ENCODE data around the gene YIF1A.

YIF1A gene

DNA sequence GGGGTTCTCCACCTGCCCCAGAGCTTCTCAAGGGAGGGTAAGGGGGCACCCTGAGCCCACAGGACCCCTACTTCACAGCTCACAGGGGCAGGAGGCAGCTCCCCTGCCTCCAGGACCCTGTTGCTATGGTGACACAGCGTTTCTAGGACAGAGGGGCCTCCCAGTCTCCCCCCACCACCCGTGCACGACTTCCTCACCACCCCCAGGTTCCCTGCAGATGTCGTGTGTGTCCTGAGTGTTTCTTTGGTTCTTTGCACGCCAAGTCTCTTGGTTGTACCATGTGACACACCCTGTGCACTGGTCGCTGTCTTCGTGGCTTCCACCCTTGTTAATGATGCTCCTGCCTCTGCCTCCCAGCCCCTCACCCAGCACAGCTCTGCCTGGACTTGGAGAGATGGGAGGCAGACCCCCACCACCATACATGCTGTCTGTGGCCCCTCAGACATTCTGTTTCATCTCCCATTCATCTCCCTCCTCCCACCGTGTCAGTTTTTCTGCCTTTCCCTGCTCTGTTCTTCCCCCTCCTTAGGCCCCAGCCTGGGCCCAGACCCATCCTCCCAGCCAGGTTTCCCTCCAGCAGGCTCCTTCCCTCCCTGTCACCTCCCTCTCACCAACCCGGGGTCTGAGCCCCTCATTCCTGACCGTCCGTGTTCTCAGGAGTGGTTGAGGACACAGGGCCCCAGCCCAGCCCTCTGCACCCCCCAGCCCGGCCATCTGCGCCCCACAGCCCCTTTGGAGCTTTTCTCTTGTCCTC lies 45.0 kb downstream of the YIF1A start:
- DNase-seq (ENCODE audit: low spot score) = no peak

DNA sequence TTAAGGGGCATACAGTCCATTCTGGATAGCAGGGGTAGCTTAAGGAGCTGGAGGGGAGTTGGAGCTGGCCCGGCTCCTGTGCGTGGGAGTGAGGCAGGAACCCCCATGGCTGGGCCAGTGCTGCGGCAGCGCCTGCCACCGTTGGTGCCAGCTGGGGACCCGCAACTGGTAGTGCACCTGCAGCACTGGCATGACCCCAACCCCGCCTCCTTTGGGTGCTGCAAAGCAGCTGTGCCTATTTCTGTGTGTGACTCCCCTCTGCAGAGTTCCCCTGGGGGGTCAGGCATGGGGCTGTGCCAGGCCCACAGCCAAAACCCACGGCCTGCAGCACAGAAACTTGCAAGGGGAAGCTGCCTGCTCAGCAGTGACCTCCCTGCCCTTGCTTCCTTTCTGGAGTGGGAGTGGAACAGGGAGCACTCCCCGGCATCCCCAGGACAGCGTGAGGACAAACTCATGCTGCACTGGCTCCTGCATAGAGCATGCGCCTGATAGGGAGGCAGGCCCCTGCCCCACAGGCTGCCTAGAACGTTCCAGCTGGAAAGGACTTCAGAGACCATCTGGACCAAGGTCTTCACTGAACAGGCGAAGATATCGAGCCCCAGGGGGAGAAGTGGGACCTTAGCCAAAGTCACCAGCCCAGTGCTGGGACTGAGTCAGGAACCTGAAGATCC lies 46.7 kb downstream of the YIF1A start:
- no peak for DNase-seq (ENCODE audit: low spot score)

DNA sequence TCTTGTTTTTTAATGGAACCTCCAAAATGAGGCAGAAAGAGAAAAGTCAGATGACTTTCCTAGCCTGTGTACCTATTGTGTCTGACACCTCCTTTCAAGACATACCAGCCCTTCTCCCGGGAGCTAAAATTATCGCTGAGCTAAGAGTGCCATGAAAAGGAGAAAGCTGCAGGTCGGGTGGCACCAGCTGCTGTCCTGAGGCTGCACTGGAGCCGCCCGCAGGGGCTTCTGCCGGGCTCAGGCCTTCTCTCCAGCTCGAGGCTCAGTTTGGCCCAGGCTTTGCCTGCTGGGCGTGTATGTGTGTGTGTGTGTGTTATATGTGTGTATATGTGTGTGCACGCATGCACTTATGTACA lies 48.2 kb downstream of the YIF1A start:
- no peak for DNase-seq (ENCODE audit: low spot score)

GRCh38 chr11:66239998-66240780 lies 48.8 kb downstream of the YIF1A start:
- DNase-seq (ENCODE audit: low spot score) = no peak

DNA sequence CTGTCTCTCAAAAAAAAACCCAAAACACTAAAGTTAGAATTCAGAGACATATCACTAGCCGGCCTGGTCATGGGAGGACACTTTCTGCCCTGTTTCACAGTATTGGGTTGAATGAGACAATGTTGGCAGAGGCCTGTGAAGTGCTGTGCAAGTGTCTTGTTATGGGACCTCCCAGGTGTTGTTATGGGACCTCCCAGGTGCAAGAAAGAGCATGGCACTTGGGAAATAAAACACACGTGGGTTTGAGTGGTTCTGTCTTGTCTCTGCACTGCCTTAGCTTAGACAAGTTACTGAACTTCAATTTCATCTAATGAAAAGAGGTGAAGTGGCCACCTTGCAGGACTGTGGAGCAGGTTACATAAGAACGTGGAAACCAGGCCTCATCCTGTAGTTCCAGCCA lies 49.4 kb downstream of the YIF1A start:
- no peak for DNase-seq (ENCODE audit: low spot score)

DNA sequence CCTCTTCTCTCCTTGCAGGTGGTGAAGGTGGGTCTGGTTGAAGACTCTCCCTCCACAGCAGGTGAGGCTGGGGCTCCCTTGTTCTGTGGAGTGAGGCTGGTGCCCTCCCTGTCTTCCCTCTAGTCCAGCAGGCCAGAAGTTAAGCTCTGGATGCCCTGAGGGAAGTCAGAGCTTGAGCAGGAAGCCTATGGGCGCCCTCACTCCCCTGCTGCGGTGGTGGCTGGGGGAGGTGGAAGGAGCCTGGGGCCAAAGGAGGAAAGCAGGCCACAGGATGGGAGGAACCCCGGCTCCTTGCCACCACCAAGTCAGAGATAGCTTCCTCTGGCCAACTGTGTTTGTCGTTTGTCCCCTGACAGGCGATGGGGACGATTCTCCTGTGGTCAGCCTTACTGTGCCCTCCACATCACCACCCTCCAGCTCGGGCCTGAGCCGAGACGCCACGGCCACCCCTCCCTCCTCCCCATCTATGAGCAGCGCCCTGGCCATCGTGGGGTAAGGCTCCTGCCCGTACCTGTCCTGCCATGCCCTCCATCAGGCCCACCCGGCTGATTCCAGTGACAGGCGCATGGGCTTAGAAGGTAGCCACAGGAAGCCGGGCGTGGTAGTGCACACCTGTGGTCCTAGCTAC lies 50.0 kb downstream of the YIF1A start:
- no peak for DNase-seq (ENCODE audit: low spot score)

DNA sequence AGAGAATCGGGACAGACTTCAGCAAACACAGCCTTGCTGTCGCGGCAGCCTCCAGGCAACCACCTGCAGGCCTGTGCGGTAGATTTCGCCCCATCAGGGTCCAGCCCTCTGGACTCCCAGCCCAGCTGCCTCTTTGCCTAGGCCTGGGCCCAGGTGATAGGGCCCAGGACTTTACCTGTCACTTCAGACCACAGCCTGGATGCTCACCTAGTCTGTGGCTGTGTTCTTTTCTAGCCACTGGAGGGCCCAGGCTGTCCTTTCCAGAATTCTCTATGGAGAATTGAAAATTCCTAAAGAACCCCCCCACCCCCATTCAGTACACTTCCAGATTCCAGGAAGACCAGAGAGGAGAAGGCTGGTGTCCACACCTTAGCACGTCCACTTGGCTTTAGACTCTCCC lies 51.1 kb downstream of the YIF1A start:
- no peak for DNase-seq (ENCODE audit: low spot score)

GRCh38 chr11:66235141-66235540 lies 53.8 kb downstream of the YIF1A start:
- no peak for DNase-seq (ENCODE audit: low spot score)
